Liver (tissue), 9 donors: Measurements from ENCODE around the gene SLC25A38. TPM values are rescaled to one million over a fixed set of nuclear protein-coding genes. Genes with fewer than 3 reads are reported as not detected.

ENCODE experiments used
- DNase-seq: peaks from one replicate; pipeline ENCODE4 v3.0.0-alpha.2; 2017; ENCODE audit warnings: low spot score
- H3K27ac ChIP-seq, 2 donors: one replicate each; pipeline ENCODE4 v1.7.0; 2013; ENCODE audit warnings: inconsistent platforms in 2 of 2, low read length in 2 of 2, control low read depth in 1 of 2, low read depth in 1 of 2, mild to moderate bottlenecking in 1 of 2
- H3K27me3 ChIP-seq, 4 donors: one replicate each; pipeline versions ENCODE4 v1.6.1 to v1.7.0; 2013; ENCODE audit warnings: low read length in 3 of 4, inconsistent platforms in 1 of 4, mild to moderate bottlenecking in 1 of 4, moderate library complexity in 1 of 4; ENCODE audit not compliant: control insufficient read depth in 4 of 4, insufficient read depth in 4 of 4
- H3K36me3 ChIP-seq, 4 donors: one replicate each; pipeline versions ENCODE4 v1.6.1 to v1.7.0; 2013; ENCODE audit warnings: low read length in 3 of 4, mild to moderate bottlenecking in 3 of 4, low read depth in 1 of 4, moderate library complexity in 1 of 4; ENCODE audit not compliant: control insufficient read depth in 4 of 4, insufficient read depth in 3 of 4
- H3K4me1 ChIP-seq, 4 donors: one replicate each; pipeline versions ENCODE4 v1.6.1 to v1.7.0; 2013; ENCODE audit warnings: low read length in 3 of 4, mild to moderate bottlenecking in 3 of 4, moderate library complexity in 1 of 4; ENCODE audit not compliant: control insufficient read depth in 4 of 4, insufficient read depth in 4 of 4
- H3K4me3 ChIP-seq, 3 donors: one replicate each; pipeline versions ENCODE4 v1.6.1 to v1.7.0; 2013; ENCODE audit warnings: low read length in 3 of 3, control low read depth in 1 of 3, low read depth in 1 of 3, mild to moderate bottlenecking in 1 of 3
- H3K9ac ChIP-seq, 2 donors: one replicate each; pipeline ENCODE4 v1.7.0; 2013; ENCODE audit warnings: low read length in 2 of 2, mild to moderate bottlenecking in 2 of 2, moderate library complexity in 2 of 2, control low read depth in 1 of 2, low read depth in 1 of 2
- H3K9me3 ChIP-seq, 4 donors: one replicate each; pipeline versions ENCODE4 v1.6.1 to v1.7.0; 2013; ENCODE audit warnings: low read length in 3 of 4; ENCODE audit not compliant: control insufficient read depth in 4 of 4
- EGR1 ChIP-seq, 2 donors: IDR thresholded peaks; 2 replicates each; pipeline ENCODE4 v1.6.1; 2016 to 2018; ENCODE audit warnings: antibody characterized with exemption in 2 of 2, low read depth in 2 of 2
- FOXA1 ChIP-seq: IDR thresholded peaks from 2 replicates; pipeline ENCODE4 v1.6.1; 2016; ENCODE audit warnings: antibody characterized with exemption
- FOXA2 ChIP-seq: IDR thresholded peaks from 2 replicates; pipeline ENCODE4 v1.6.1; 2016; ENCODE audit warnings: antibody characterized with exemption
- GABPA ChIP-seq, 2 donors: IDR thresholded peaks in 1 of 2; conservative IDR thresholded peaks in 1 of 2; 2 replicates each; pipeline ENCODE4 v1.6.1; 2016; ENCODE audit warnings: antibody characterized with exemption in 2 of 2, mild to moderate bottlenecking in 1 of 2, moderate library complexity in 1 of 2
- HNF4A ChIP-seq, 2 donors: conservative IDR thresholded peaks; 2 replicates each; pipeline ENCODE4 v1.6.1; 2016; ENCODE audit warnings: antibody characterized with exemption in 2 of 2, mild to moderate bottlenecking in 2 of 2
- HNF4G ChIP-seq: IDR thresholded peaks from 2 replicates; pipeline ENCODE4 v1.6.1; 2016; ENCODE audit warnings: antibody characterized with exemption
- JUND ChIP-seq, 2 donors: IDR thresholded peaks; 2 replicates each; pipeline ENCODE4 v1.6.1; 2016; ENCODE audit warnings: antibody characterized with exemption in 2 of 2
- NR2F2 ChIP-seq: IDR thresholded peaks from 2 replicates; pipeline ENCODE4 v1.6.1; 2016; ENCODE audit warnings: antibody characterized with exemption
- RAD21 ChIP-seq, 2 donors: IDR thresholded peaks; 2 replicates each; pipeline ENCODE4 v1.6.1; 2016; ENCODE audit warnings: antibody characterized with exemption in 2 of 2, mild to moderate bottlenecking in 2 of 2
- RXRA ChIP-seq, 2 donors: IDR thresholded peaks; 2 replicates each; pipeline ENCODE4 v1.6.1; 2017 to 2018; ENCODE audit warnings: antibody characterized with exemption in 2 of 2, mild to moderate bottlenecking in 1 of 2
- SP1 ChIP-seq: IDR thresholded peaks from 2 replicates; pipeline ENCODE4 v1.6.1; 2018; ENCODE audit warnings: antibody characterized with exemption, mild to moderate bottlenecking
- TAF1 ChIP-seq: conservative IDR thresholded peaks from 2 replicates; pipeline ENCODE4 v1.6.1; 2016; ENCODE audit warnings: antibody characterized with exemption, mild to moderate bottlenecking
- YY1 ChIP-seq: IDR thresholded peaks from 2 replicates; pipeline ENCODE4 v1.6.1; 2016; ENCODE audit warnings: antibody characterized with exemption, mild to moderate bottlenecking
- WGBS: extraction: QIAGEN DNeasy Blood & Tissue Kit; methylation state at CpG from one replicate; pipeline ENCODE4 v1.1.7; 2013; 5-methylcytosine and 5-hydroxymethylcytosine counted together
- polyA plus RNA-seq, 2 donors: library from polyadenylated mRNA; stranded (reverse) in 1 of 2; unstranded in 1 of 2; fragments of 200-250 nt in 1 of 2; fragments of >200 nt in 1 of 2; fragmentation: Nextera tagmentation in 1 of 2; extraction: Ambion mirVana in 1 of 2; gene quantifications; one replicate each; pipeline versions ENCODE4 v1.2.1 to v1.2.3, GENCODE V29; 2013 to 2015
- total RNA-seq, 2 donors: library from RNA; depleted of rRNA; stranded (reverse); fragments of >200 nt; gene quantifications; one replicate each; pipeline ENCODE4 v1.2.3, GENCODE V29; 2014
- TF ChIP-seq, protein P1 (sequence below): IDR thresholded peaks from 2 replicates; pipeline ENCODE4 v1.6.1; 2016; ENCODE audit warnings: antibody characterized with exemption
- TF ChIP-seq, protein P2 (sequence below): IDR thresholded peaks from 2 replicates; pipeline ENCODE4 v1.6.1; 2016; ENCODE audit warnings: antibody characterized with exemption, mild to moderate bottlenecking
- TF ChIP-seq, protein P3 (sequence below): IDR thresholded peaks from 2 replicates; pipeline ENCODE4 v1.6.1; 2016; ENCODE audit warnings: antibody characterized with exemption
- TF ChIP-seq, protein P4 (sequence below): IDR thresholded peaks from 2 replicates; pipeline ENCODE4 v1.6.1; 2016; ENCODE audit warnings: antibody characterized with exemption
- TF ChIP-seq, protein P5 (sequence below): fragments of 150-350 bp; IDR thresholded peaks from 2 replicates; pipeline ENCODE4 v1.5.1; 2017; ENCODE audit warnings: improper control_type of control experiment, low read depth, low read length; ENCODE audit not compliant: missing input control
- donor health status: healthy.
- donor health status: healthy.
- donor health status: healthy.
- donor health status: healthy.
- donor health status: healthy.

The SLC25A38 gene
- total and polyA plus RNA-seq, 4 donors, result 19.8 to 44.4 (median 24.3) TPM

DNA sequence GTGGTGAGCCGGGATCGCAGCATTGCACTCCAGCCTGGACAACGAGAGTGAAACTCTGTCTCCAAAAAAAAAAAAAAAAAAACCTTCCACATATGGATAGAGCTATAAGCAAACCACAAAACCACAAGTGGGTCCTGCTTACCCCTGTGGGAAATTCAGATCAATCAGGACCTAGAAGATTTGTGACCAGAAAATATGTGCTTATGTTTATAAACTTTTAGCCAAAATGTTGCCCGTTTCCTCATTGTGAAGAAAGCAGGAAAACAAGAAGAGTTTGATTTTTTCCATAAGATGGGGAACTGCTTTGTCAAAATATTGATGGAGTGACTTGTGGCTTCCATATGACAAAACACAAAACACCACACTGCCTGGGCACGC, 3.4 kb upstream of the SLC25A38 start:
- TF ChIP-seq, protein P1, sequence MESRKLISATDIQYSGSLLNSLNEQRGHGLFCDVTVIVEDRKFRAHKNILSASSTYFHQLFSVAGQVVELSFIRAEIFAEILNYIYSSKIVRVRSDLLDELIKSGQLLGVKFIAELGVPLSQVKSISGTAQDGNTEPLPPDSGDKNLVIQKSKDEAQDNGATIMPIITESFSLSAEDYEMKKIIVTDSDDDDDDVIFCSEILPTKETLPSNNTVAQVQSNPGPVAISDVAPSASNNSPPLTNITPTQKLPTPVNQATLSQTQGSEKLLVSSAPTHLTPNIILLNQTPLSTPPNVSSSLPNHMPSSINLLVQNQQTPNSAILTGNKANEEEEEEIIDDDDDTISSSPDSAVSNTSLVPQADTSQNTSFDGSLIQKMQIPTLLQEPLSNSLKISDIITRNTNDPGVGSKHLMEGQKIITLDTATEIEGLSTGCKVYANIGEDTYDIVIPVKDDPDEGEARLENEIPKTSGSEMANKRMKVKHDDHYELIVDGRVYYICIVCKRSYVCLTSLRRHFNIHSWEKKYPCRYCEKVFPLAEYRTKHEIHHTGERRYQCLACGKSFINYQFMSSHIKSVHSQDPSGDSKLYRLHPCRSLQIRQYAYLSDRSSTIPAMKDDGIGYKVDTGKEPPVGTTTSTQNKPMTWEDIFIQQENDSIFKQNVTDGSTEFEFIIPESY, result no peak
- TF ChIP-seq, protein P2, sequence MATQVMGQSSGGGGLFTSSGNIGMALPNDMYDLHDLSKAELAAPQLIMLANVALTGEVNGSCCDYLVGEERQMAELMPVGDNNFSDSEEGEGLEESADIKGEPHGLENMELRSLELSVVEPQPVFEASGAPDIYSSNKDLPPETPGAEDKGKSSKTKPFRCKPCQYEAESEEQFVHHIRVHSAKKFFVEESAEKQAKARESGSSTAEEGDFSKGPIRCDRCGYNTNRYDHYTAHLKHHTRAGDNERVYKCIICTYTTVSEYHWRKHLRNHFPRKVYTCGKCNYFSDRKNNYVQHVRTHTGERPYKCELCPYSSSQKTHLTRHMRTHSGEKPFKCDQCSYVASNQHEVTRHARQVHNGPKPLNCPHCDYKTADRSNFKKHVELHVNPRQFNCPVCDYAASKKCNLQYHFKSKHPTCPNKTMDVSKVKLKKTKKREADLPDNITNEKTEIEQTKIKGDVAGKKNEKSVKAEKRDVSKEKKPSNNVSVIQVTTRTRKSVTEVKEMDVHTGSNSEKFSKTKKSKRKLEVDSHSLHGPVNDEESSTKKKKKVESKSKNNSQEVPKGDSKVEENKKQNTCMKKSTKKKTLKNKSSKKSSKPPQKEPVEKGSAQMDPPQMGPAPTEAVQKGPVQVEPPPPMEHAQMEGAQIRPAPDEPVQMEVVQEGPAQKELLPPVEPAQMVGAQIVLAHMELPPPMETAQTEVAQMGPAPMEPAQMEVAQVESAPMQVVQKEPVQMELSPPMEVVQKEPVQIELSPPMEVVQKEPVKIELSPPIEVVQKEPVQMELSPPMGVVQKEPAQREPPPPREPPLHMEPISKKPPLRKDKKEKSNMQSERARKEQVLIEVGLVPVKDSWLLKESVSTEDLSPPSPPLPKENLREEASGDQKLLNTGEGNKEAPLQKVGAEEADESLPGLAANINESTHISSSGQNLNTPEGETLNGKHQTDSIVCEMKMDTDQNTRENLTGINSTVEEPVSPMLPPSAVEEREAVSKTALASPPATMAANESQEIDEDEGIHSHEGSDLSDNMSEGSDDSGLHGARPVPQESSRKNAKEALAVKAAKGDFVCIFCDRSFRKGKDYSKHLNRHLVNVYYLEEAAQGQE, result no peak
- TF ChIP-seq NR2F2, result no peak
- TF ChIP-seq, protein P3, sequence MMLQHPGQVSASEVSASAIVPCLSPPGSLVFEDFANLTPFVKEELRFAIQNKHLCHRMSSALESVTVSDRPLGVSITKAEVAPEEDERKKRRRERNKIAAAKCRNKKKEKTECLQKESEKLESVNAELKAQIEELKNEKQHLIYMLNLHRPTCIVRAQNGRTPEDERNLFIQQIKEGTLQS, result no peak
- TF ChIP-seq JUND (IDR thresholded peaks at IDR 0.05), result no peak
- no peak for TF ChIP-seq FOXA1
- TF ChIP-seq FOXA2, result no peak
- no peak for TF ChIP-seq SP1
- no peak for TF ChIP-seq EGR1 (IDR thresholded peaks at IDR 0.05; ENCODE audit: low read depth in 2 of 2)
- Histone ChIP-seq H3K9me3 (no peaks in the 10 kb centered on the region), H3K9ac (no peak overlapping the region), H3K4me1 (peaks cover 2 to 36% (median 22%) of the 10 kb centered on the region in 4 donors), H3K4me3 (no peak overlapping the region), H3K27ac (peak overlapping the region; percentile 74 to 90), H3K36me3 (no peaks in the 10 kb centered on the region), H3K27me3 (no peaks in the 10 kb centered on the region)
- DNase-seq, result no peak
- 68% methylated on average over 5 of the region's 5 CpGs for WGBS

DNA sequence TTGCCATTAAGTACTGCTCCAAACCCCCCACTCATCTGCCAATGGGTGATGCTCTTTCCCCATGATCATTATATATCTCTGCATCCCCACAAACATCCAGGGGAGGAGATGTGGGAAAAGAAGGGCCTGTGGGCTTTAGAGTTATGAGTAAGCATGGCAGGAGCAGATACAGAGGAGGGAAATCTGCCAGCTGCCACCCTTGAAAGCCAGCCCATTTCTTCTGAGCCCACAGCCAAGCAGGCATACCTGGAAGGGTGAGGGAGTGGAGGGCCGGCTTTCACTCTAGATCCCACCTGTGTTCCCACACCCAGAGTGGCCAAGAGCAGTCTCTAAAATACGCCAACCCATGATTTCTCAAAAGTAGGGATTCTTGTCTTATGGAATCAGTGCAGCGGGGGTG, 1.7 kb upstream of the SLC25A38 start:
- no peak for DNase-seq
- WGBS, result 96% methylated on average over 3 of the region's 3 CpGs
- no peaks in the 10 kb centered on the region for H3K9me3 ChIP-seq
- H3K4me1 ChIP-seq, result peaks cover 9 to 46% (median 37%) of the 10 kb centered on the region in 4 donors
- TF ChIP-seq FOXA1, result no peak
- no peak for TF ChIP-seq SP1
- TF ChIP-seq TAF1, result no peak
- TF ChIP-seq, protein P4, sequence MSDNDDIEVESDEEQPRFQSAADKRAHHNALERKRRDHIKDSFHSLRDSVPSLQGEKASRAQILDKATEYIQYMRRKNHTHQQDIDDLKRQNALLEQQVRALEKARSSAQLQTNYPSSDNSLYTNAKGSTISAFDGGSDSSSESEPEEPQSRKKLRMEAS, result no peak
- TF ChIP-seq, protein P5, sequence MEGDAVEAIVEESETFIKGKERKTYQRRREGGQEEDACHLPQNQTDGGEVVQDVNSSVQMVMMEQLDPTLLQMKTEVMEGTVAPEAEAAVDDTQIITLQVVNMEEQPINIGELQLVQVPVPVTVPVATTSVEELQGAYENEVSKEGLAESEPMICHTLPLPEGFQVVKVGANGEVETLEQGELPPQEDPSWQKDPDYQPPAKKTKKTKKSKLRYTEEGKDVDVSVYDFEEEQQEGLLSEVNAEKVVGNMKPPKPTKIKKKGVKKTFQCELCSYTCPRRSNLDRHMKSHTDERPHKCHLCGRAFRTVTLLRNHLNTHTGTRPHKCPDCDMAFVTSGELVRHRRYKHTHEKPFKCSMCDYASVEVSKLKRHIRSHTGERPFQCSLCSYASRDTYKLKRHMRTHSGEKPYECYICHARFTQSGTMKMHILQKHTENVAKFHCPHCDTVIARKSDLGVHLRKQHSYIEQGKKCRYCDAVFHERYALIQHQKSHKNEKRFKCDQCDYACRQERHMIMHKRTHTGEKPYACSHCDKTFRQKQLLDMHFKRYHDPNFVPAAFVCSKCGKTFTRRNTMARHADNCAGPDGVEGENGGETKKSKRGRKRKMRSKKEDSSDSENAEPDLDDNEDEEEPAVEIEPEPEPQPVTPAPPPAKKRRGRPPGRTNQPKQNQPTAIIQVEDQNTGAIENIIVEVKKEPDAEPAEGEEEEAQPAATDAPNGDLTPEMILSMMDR, result no peak
- TF ChIP-seq, protein P1, result no peak
- no peak for TF ChIP-seq HNF4G
- TF ChIP-seq, protein P3, result no peak
- no peak for TF ChIP-seq HNF4A (conservative IDR thresholded peaks at IDR 0.05)
- TF ChIP-seq FOXA2, result no peak
- no peak for TF ChIP-seq RAD21 (IDR thresholded peaks at IDR 0.05)
- TF ChIP-seq YY1, result no peak
- TF ChIP-seq, protein P2, result no peak
- TF ChIP-seq EGR1 (IDR thresholded peaks at IDR 0.05; ENCODE audit: low read depth in 2 of 2), result no peak
- no peak for TF ChIP-seq JUND (IDR thresholded peaks at IDR 0.05)
- TF ChIP-seq NR2F2, result no peak
- TF ChIP-seq GABPA (IDR thresholded peaks at IDR 0.05 in 1 of 2, conservative IDR thresholded peaks at IDR 0.05 in 1 of 2), result no peak
- TF ChIP-seq RXRA (IDR thresholded peaks at IDR 0.05), result no peak
- H3K36me3 ChIP-seq, result no peaks in the 10 kb centered on the region
- H3K27me3 ChIP-seq, result no peaks in the 10 kb centered on the region
- H3K9ac ChIP-seq, result no peak overlapping the region
- no peak overlapping the region for H3K27ac ChIP-seq
- H3K4me3 ChIP-seq, result no peak overlapping the region
